HEK293 (cell line): Measurements from ENCODE around the gene FGF22.

Experiments
- CTCF ChIP-seq: fragments of 450-650 bp; formaldehyde crosslinking; IDR thresholded peaks from 2 replicates; pipeline ENCODE4 v1.5.1; 2016; ENCODE audit warnings: missing biosample characterization, missing genetic modification characterization
- SALL2 ChIP-seq: fragments of 450-650 bp; formaldehyde crosslinking; IDR thresholded peaks from 2 replicates; pipeline ENCODE4 v1.5.0; 2017; ENCODE audit warnings: missing biosample characterization, mild to moderate bottlenecking, missing genetic modification characterization, borderline replicate concordance
- YY1 ChIP-seq: fragments of 450-650 bp; formaldehyde crosslinking; IDR thresholded peaks from 2 replicates; pipeline ENCODE4 v1.5.1; 2018; ENCODE audit warnings: missing biosample characterization, missing genetic modification characterization
- ZBTB1 ChIP-seq: fragments of 450-650 bp; formaldehyde crosslinking; IDR thresholded peaks from 2 replicates; pipeline ENCODE4 v1.5.1; 2016; ENCODE audit warnings: missing biosample characterization, missing genetic modification characterization
- ZNF10 ChIP-seq: fragments of 450-650 bp; formaldehyde crosslinking; IDR thresholded peaks from 2 replicates; pipeline ENCODE4 v1.5.1; 2017; ENCODE audit warnings: missing biosample characterization, missing genetic modification characterization
- ZNF121 ChIP-seq: fragments of 450-650 bp; formaldehyde crosslinking; IDR thresholded peaks from 2 replicates; pipeline ENCODE4 v1.5.1; 2016; ENCODE audit warnings: missing biosample characterization, missing genetic modification characterization
- ZNF132 ChIP-seq: fragments of 450-650 bp; formaldehyde crosslinking; IDR thresholded peaks from 2 replicates; pipeline ENCODE4 v1.5.1; 2017; ENCODE audit warnings: missing biosample characterization, missing genetic modification characterization, borderline replicate concordance
- ZNF138 ChIP-seq: fragments of 450-650 bp; formaldehyde crosslinking; IDR thresholded peaks from 2 replicates; pipeline ENCODE4 v1.5.1; 2016; ENCODE audit warnings: missing biosample characterization, missing genetic modification characterization, borderline replicate concordance
- ZNF174 ChIP-seq: fragments of 450-650 bp; formaldehyde crosslinking; IDR thresholded peaks from 2 replicates; pipeline ENCODE4 v1.5.0; 2017; ENCODE audit warnings: missing biosample characterization, mild to moderate bottlenecking, missing genetic modification characterization
- ZNF660 ChIP-seq: fragments of 450-650 bp; IDR thresholded peaks from 2 replicates; pipeline ENCODE4 v1.5.1; 2018; ENCODE audit warnings: missing biosample characterization, mild to moderate bottlenecking, missing genetic modification characterization
- ZSCAN23 ChIP-seq: fragments of 450-650 bp; formaldehyde crosslinking; IDR thresholded peaks from 2 replicates; pipeline ENCODE4 v1.5.1; 2016; ENCODE audit warnings: missing biosample characterization, missing genetic modification characterization
- TF ChIP-seq, protein P1 (sequence below): fragments of 450-650 bp; formaldehyde crosslinking; IDR thresholded peaks from 2 replicates; pipeline ENCODE4 v1.5.1; 2016; ENCODE audit warnings: missing biosample characterization, missing genetic modification characterization

DNA sequence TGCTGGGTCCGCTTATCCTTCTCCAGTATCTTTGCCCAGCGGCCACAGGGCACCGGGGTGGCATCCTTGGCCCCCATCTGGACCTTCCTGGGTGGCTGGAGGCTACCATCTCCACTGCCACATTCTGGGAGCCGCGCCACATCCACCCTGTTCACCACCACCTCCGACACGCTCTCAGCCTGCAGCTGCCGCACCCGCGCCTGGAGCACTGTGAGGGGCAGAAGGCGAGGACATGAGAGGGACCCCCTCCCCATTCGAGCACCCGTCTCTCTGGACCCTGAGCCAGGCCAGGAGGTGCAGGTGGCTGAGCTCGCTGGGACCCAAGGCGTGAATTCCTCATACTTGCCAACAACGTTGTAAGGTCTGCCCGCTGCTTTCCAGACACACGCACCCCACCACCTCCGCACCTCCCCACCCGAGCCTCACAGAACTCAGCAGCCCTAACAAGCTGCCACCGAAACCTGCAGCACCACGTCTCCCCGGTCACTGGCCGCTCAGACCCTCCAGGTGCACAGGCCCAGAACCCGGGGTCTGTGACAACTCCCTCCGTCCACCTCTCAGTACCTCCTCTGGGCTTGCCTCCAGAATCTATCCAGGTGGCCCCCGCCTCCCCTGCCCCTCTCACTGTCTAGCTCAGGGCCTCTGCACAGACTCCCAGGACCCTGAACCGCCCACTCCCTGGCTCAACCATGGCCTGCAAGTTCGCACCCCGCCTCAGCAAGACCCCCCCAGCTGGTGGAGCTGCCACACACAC is 9.5 kb upstream of the FGF22 start:
- TF ChIP-seq ZNF121 (tag by site-specific recombination) = no peak
- TF ChIP-seq ZNF138 (tag by site-specific recombination) = no peak
- TF ChIP-seq SALL2 (tag by site-specific recombination) = no peak
- no peak for TF ChIP-seq ZNF660 (tag by site-specific recombination)
- TF ChIP-seq CTCF (tag by site-specific recombination) = no peak
- no peak for TF ChIP-seq ZBTB1
- TF ChIP-seq ZSCAN23 (tag by site-specific recombination) = no peak
- TF ChIP-seq, protein P1, sequence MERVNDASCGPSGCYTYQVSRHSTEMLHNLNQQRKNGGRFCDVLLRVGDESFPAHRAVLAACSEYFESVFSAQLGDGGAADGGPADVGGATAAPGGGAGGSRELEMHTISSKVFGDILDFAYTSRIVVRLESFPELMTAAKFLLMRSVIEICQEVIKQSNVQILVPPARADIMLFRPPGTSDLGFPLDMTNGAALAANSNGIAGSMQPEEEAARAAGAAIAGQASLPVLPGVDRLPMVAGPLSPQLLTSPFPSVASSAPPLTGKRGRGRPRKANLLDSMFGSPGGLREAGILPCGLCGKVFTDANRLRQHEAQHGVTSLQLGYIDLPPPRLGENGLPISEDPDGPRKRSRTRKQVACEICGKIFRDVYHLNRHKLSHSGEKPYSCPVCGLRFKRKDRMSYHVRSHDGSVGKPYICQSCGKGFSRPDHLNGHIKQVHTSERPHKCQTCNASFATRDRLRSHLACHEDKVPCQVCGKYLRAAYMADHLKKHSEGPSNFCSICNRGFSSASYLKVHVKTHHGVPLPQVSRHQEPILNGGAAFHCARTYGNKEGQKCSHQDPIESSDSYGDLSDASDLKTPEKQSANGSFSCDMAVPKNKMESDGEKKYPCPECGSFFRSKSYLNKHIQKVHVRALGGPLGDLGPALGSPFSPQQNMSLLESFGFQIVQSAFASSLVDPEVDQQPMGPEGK (tag by site-specific recombination) = no peak
- no peak for TF ChIP-seq YY1 (tag by site-specific recombination)
- no peak for TF ChIP-seq ZNF10
- TF ChIP-seq ZNF132 (tag by site-specific recombination) = no peak
- TF ChIP-seq ZNF174 = no peak
